Measurements from ENCODE around the gene PLAAT3.
A peak's percentile ranks its signal among the peaks of the same experiment; 100 is the strongest.
"Not testable (repeated sequence)": the region's sequence is repeated elsewhere in the genome, so short reads cannot be mapped to it uniquely, and the experiment has no call there.

PLAAT3 gene

DNA sequence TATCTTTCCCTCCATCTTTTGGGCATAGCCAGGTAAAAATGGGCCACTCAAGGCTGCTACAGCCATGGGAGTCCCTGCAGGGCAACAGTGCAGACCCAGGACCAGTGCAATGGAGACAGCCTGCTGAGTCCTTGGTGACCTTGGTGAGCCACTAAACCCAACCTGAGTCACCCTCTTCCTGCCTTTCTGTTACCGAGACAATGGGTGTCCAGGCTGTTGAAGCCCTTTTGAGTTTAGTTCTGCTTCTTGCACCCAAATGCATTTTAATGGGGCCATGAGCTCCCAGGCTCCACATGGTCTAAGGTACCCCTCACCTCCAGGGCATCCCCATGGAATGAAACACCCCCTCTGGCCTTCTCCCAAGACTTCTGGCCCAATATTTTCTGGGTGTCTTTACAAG lies 78.5 kb downstream of the PLAAT3 start:
- DNase-seq, result no peak

GRCh38 chr11:63534895-63535461 lies 79.3 kb downstream of the PLAAT3 start:
- DNase-seq, result no peak

DNA sequence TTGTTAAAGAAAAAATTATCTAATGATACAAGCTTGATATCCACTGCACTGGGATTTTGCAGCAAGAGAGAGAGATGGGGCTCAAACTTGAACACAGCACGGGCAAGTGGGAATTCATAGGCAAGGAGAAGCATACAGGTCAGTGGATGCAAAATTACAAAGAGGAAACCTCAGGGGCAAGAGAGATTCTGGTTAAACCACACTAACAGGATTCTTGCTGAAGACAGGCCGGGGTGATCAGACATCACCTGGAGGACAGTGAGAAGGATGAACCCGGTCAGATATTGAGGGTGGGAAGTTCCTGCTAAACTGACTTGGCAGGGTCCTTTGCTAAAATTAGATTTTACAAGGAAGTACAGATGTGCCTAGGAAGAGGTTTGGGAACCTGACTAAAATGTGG lies 80.2 kb downstream of the PLAAT3 start:
- DNase-seq, result no peak

DNA sequence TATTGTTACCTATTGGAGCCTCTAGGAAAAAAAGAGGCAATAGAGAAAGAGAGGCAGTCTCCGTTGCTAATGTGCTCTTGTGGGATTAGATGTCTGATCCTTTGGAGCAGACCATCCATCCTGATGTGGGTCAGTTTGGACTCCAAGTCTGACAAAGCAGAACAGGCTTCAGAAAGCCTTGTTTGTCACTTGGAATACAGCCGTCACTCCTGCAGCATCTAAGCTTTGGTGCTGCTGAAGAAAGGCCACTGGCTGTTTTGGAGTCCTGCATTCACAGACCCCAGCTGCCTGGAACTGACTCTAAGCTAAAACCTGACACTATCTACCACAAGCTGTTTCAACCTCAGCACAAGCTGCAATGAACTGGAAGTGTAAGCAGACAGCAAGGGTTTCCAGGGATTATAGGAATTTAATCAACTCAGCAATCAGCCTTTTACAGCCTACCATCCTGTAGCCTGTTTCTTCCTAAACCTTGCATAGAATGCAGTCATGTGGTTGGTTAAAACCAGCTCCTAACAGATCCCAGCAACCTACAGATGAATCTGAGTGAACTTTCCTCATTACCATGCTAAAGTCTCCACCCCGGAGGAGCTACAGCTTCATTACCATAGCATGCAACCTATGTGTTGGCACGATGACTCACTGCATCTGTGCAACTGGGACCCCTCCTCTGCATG lies 81.3 kb downstream of the PLAAT3 start:
- no peak for DNase-seq

DNA sequence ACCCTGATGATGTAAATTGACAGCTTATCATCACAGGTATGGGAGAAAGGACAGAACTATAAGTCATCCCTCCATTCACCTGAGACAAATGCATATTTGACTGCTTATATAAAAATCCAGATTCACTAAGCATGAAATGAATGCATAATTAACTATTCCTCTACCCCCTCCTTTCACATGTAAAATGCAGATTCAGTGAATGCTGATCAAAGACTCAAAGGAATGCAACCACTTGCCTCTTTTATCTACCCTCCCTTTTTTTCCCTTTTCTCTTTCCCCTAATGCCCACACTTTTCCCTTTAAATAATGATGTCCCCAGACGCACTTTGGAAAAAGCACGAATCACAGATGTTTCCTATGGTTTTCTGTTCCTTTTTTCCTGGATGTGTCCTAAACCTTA lies 82.1 kb downstream of the PLAAT3 start:
- DNase-seq, result no peak

GRCh38 chr11:63531074-63531792 lies 83.0 kb downstream of the PLAAT3 start:
- DNase-seq, result peak; percentile 74

GRCh38 chr11:63530021-63530420 lies 84.2 kb downstream of the PLAAT3 start:
- DNase-seq, result no peak

DNA sequence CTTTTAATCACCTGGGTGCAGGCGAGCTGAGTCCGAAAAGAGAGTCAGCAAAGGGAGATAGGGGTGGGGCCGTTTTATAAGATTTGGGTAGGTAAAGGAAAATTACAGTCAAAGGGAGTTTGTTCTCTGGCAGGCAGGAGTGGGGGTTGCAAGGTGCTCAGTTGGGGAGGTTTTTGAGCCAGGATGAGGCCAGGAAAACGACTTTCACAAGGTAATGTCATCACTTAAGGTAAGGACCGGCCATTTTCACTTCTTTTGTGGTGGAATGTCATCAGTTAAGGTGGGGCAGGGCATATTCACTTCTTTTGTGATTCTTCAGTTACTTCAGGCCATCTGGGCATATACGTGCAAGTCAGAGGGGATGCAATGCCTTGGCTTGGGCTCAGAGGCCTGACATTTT lies 84.9 kb downstream of the PLAAT3 start:
- not testable (repeated sequence) for DNase-seq

DNA sequence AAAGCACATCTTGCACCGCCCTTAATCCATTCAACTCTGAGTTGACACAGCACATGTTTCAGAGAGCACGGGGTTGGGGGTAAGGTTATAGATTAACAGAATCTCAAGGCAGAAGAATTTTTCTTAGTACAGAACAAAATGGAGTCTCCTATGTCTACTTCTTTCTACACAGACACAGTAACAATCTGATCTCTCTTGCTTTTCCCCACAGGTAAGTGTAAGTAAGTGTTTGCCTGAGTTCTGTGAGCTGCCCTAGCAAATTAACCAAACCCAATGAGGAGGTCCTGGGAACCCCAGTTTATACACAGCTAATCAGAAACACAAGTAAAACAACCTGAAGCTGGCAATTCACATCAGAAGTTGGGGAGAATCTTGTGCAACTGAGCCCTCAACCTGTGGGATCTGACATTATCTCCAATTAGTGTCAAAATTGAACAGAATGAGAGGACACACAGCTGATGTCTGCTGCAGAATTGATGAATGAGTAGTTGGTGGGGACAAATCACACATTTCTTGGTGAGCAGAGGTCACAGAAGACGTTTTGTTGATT lies 85.4 kb downstream of the PLAAT3 start:
- not testable (repeated sequence) for DNase-seq

DNA sequence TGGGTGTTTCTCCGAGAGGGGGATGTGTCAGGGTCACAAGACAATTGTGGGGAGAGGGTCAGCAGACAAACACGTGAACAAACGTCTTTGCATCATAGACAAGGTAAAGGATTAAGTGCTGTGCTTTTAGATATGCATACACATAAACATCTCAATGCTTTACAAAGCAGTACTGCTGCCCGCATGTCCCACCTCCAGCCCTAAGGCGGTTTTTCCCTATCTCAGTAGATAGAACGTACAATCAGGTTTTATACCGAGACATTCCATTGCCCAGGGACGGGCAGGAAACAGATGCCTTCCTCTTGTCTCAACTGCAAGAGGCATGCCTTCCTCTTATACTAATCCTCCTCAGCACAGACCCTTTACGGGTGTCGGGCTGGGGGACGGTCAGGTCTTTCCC lies 86.1 kb downstream of the PLAAT3 start:
- not testable (repeated sequence) for DNase-seq

DNA sequence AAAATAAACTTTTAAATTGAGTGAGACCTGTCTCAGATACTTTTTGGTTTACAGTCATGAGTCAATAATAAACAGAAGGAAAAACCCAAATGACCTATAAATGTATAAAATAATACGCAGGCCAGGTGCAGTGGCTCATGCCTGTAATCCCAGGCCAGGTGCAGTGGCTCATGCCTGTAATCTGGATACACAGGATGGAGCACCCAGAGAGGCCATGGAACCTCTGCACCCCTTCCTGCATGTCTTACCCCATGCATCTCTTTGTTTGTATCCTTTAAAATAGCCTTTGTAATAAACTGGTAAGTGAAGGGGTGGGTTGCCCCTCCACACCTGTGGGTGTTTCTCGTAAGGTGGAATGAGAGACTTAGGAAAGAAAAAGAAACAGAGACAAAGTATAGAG lies 86.6 kb downstream of the PLAAT3 start:
- no peak for DNase-seq
